Heart left ventricle (tissue), 16 donors: ENCODE measurements around the gene CDK19. TPM values are rescaled to one million over a fixed set of nuclear protein-coding genes. Genes with fewer than 3 reads are reported as not detected.
"Not testable (repeated sequence)": the region's sequence is repeated elsewhere in the genome, so short reads cannot be mapped to it uniquely, and the experiment has no call there.

Experiments used
- ATAC-seq, 4 donors: fragments of 200-7000 bp; cut with Tn5 transposase; one replicate each; pipeline ENCODE4 v1.9.1; 2020 to 2022; ENCODE audit warnings: moderate library complexity in 4 of 4, mild to moderate bottlenecking in 3 of 4, moderate number of reproducible peaks in 1 of 4
- DNase-seq, 5 donors: peaks; one replicate each; pipeline ENCODE4 v3.0.0-alpha.2; 2020
- H3K27ac ChIP-seq, 12 donors: fragments of 200-600 bp; sonication (generic) in 4 of 12; one replicate each; pipeline versions ENCODE4 v1.5.0 to v1.8.0; 2016 to 2022; ENCODE audit warnings: mild to moderate bottlenecking in 2 of 12
- H3K27me3 ChIP-seq, 9 donors: fragments of 200-600 bp; sonication (generic) in 2 of 9; one replicate each; pipeline versions ENCODE4 v1.5.1 to v1.8.0; 2016 to 2022; ENCODE audit warnings: mild to moderate bottlenecking in 3 of 9
- H3K36me3 ChIP-seq, 9 donors: fragments of 200-600 bp; sonication (generic) in 2 of 9; one replicate each; pipeline versions ENCODE4 v1.5.0 to v1.8.0; 2018 to 2022; ENCODE audit warnings: mild to moderate bottlenecking in 2 of 9
- H3K4me1 ChIP-seq, 12 donors: fragments of 200-600 bp; sonication (generic) in 4 of 12; one replicate each; pipeline versions ENCODE4 v1.5.0 to v1.8.0; 2016 to 2022; ENCODE audit warnings: mild to moderate bottlenecking in 3 of 12
- H3K4me3 ChIP-seq, 12 donors: fragments of 200-600 bp; sonication (generic) in 4 of 12; one replicate each; pipeline versions ENCODE4 v1.5.0 to v1.8.0; 2017 to 2022; ENCODE audit warnings: mild to moderate bottlenecking in 9 of 12, moderate library complexity in 4 of 12
- H3K9me3 ChIP-seq, 12 donors: fragments of 200-600 bp; sonication (generic) in 4 of 12; one replicate each; pipeline versions ENCODE4 v1.5.0 to v1.8.0; 2016 to 2022; ENCODE audit warnings: mild to moderate bottlenecking in 1 of 12
- POLR2A ChIP-seq, 2 donors: fragments of 450-650 bp; IDR thresholded peaks; one replicate each; pipeline ENCODE4 v1.6.1; 2017; ENCODE audit warnings: antibody characterized with exemption in 2 of 2, mild to moderate bottlenecking in 2 of 2, moderate library complexity in 2 of 2
- WGBS, 4 donors: extraction: QIAGEN DNeasy Blood & Tissue Kit in 2 of 4; methylation state at CpG; one replicate each; pipeline versions ENCODE4 v1.1.5 to v1.1.7; 2013 to 2018; 5-methylcytosine and 5-hydroxymethylcytosine counted together
- intact Hi-C, 10 donors: fragments of 100-400 bp; cut with DNase I; formaldehyde crosslinking; loops; one replicate each; pipeline versions ENCODE4 v1.11.1 to v1.14.2; 2022
- polyA plus RNA-seq, 2 donors: library from polyadenylated mRNA; stranded (reverse); fragments of 200-250 nt; gene quantifications; one replicate each; pipeline ENCODE4 v1.2.3, GENCODE V29; 2013
- total RNA-seq, 9 donors: library from RNA; depleted of rRNA in 2 of 9; stranded (reverse); fragments of >200 nt in 2 of 9; fragmentation: NEBNext Ultra II Directional in 3 of 9; extraction: Animal tissue kit (Norgen Biotek cat#: 25700) in 3 of 9; gene quantifications; one replicate each; pipeline versions ENCODE4 v1.1.0 to v1.2.4, GENCODE V29; 2016 to 2023
- TF ChIP-seq, protein P1 (sequence below), 12 donors: fragments of 200-600 bp; sonication (generic) in 4 of 12; IDR thresholded peaks; one replicate each; pipeline versions ENCODE4 v1.5.0 to v1.8.0; 2018 to 2022; ENCODE audit warnings: antibody characterized with exemption in 12 of 12, mild to moderate bottlenecking in 5 of 12
- donor health status: ischemic (EF 13 %, LVEDD 7.1; RV severe dilation, severe dysfunction).
- donor health status: healthy with polysubstance abuse.
- donor health status: DM: no; HTN: yes; CAD: no.
- donor health status: DM: no; HTN: no; CAD: no.
- donor health status: ischemic (EF 25% LVEDD 6.9; RV normal size, moderate dysfunction).
- donor health status: ischemic (EF 25% LVEDD 5.7; RV mildly dilated, moderate dysfunction).
- donor health status: healthy.
- donor health status: DM: yes; HTN: yes; CAD: no.
- donor health status: ischemic (EF 35%, LVEDD 5.7; RV mildly dilated, moderate dysfunction).
- donor health status: nonischemic (EF 11% LVEDD 7.7; RV severe dilation, severe dysfunction).
- donor health status: DM: yes; HTN: yes; CAD: no.
- donor health status: PGD.
- donor health status: ischemic (EF 29% LVEDD 5.4; RV normal size, mild dysfunction).
- donor health status: nonischemic (EF 23%, LVEDD 6.1; RV moderate dilation, normal function).

CDK19 gene
- total and polyA plus RNA-seq, 11 donors: 3.8 to 16.3 (median 8.3) TPM

DNA sequence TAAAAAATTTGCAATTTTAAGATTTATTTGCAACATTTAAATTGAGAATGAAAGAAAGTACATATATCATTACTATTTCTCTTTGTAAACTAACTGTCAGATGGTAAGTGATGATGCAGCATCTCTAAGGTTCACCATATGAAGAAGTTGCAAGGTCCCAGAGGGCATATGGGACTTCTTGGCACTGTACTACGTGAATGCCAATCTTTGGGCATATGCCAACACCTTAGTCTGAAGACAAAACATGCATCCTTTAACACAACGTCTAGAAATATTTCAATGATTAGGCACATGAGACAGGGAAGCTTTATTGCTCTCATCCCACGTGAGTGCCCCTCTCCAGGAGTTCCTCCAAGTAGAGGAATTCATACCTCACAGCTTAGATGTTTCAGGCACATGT, 66.8 kb downstream of the CDK19 start:
- no peak overlapping the region for H3K4me3 ChIP-seq
- DNase-seq: no peak
- intact Hi-C loops: no loop called here
- H3K27me3 ChIP-seq: no peaks in the 10 kb centered on the region
- 37 to 43% (median 39%) methylated on average over 3 of the region's 3 CpGs for WGBS, 4 donors
- H3K9me3 ChIP-seq: peaks cover 0 to 2% (median 0%) of the 10 kb centered on the region in 12 donors
- ATAC-seq: no peak
- H3K27ac ChIP-seq: no peak overlapping the region
- H3K36me3 ChIP-seq: peaks cover 0 to 14% (median 0%) of the 10 kb centered on the region in 9 donors
- TF ChIP-seq POLR2A (IDR thresholded peaks at IDR 0.05): no peak
- TF ChIP-seq, protein P1, sequence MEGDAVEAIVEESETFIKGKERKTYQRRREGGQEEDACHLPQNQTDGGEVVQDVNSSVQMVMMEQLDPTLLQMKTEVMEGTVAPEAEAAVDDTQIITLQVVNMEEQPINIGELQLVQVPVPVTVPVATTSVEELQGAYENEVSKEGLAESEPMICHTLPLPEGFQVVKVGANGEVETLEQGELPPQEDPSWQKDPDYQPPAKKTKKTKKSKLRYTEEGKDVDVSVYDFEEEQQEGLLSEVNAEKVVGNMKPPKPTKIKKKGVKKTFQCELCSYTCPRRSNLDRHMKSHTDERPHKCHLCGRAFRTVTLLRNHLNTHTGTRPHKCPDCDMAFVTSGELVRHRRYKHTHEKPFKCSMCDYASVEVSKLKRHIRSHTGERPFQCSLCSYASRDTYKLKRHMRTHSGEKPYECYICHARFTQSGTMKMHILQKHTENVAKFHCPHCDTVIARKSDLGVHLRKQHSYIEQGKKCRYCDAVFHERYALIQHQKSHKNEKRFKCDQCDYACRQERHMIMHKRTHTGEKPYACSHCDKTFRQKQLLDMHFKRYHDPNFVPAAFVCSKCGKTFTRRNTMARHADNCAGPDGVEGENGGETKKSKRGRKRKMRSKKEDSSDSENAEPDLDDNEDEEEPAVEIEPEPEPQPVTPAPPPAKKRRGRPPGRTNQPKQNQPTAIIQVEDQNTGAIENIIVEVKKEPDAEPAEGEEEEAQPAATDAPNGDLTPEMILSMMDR (IDR thresholded peaks at IDR 0.05): no peak
- peaks cover 0 to 17% (median 0%) of the 10 kb centered on the region in 12 donors for H3K4me1 ChIP-seq

DNA sequence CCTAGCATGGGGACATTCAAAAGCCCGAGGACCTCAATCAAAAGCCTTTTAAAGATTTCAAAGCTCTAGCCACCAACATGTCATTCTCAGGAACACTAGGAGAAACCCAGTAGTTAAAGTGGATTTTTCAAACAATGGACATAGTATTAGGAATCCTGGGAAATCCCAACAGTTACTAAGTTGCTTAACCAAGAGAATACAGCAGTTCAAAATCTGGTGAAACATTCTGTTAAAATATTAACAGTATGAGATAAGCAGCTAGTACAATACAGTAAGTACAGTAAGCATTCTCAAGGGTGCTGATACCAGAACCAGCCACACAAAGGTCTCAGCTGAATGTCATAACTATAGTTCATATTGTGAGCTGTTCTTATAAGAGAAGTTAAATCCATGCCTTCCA, 68.6 kb downstream of the CDK19 start:
- H3K27me3 ChIP-seq: no peaks in the 10 kb centered on the region
- peak in 1 of 4 donors; percentile 42 for ATAC-seq
- 48 to 66% (median 55%) methylated on average over 1 of the region's 1 CpG for WGBS, 4 donors
- TF ChIP-seq POLR2A (IDR thresholded peaks at IDR 0.05): no peak
- TF ChIP-seq, protein P1 (IDR thresholded peaks at IDR 0.05): no peak
- peaks cover 0 to 32% (median 3%) of the 10 kb centered on the region in 9 donors for H3K36me3 ChIP-seq
- intact Hi-C loops: no loop called here
- no peak for DNase-seq
- no peak overlapping the region for H3K4me3 ChIP-seq
- H3K4me1 ChIP-seq: peaks cover 0 to 17% (median 0%) of the 10 kb centered on the region in 12 donors
- peaks cover 0 to 20% (median 14%) of the 10 kb centered on the region in 12 donors for H3K9me3 ChIP-seq
- no peak overlapping the region for H3K27ac ChIP-seq

DNA sequence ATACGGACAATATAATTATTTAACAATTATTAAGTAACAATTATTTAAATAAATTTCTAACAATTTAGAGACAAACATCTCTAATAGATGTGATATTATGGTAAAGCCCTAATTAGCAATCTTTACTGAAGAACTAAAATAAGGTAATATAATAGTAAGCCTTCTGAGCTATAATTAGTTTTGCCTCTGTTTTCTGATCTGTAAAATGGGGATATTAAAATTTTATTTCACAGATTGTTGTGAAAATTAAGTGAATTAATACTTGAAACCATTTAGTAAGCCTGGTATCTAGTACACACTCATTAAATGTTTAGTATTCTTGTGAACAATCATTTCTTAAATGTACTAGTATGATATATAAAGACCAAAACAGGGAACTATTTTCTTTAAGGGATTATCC, 70.3 kb downstream of the CDK19 start:
- H3K36me3 ChIP-seq: peaks cover 0 to 49% (median 3%) of the 10 kb centered on the region in 9 donors
- H3K4me3 ChIP-seq: no peak overlapping the region
- H3K9me3 ChIP-seq: peaks cover 0 to 35% (median 22%) of the 10 kb centered on the region in 12 donors
- ATAC-seq: no peak
- peaks cover 0 to 8% (median 0%) of the 10 kb centered on the region in 12 donors for H3K4me1 ChIP-seq
- WGBS, 4 donors: 94 to 100% (median 99%) methylated on average over 1 of the region's 1 CpG
- intact Hi-C loops: no loop called here
- TF ChIP-seq POLR2A (IDR thresholded peaks at IDR 0.05): no peak
- TF ChIP-seq, protein P1 (IDR thresholded peaks at IDR 0.05): no peak
- no peak overlapping the region for H3K27ac ChIP-seq
- DNase-seq: no peak
- H3K27me3 ChIP-seq: no peaks in the 10 kb centered on the region

DNA sequence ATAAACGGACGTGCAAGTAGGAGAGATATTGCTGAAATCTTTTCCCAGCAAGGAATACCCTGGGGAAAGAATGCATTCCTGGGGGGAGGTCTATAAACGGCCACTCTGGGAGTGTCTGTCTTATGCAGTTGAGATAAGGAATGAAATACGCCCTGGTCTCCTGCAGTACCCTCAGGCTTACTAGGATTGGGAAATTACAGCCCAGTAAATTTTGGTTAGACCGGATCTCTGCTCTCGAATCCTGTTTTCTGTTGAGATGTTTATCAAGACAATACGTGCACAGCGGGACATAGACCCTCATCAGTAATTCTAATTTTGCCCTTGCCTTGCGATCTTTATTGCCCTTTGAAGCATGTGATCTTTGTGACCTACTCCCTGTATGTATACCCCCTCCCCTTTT, 72.7 kb downstream of the CDK19 start:
- H3K4me3 ChIP-seq, ATAC-seq, H3K27ac ChIP-seq, H3K27me3 ChIP-seq, intact Hi-C loops, H3K4me1 ChIP-seq, DNase-seq: not testable (repeated sequence)
- Histone ChIP-seq H3K36me3 (peaks cover 0 to 49% (median 4%) of the 10 kb centered on the region in 9 donors), H3K9me3 (peaks cover 0 to 35% (median 22%) of the 10 kb centered on the region in 12 donors)
- WGBS, 4 donors: 89 to 93% (median 93%) methylated on average over 9 of the region's 9 CpGs

DNA sequence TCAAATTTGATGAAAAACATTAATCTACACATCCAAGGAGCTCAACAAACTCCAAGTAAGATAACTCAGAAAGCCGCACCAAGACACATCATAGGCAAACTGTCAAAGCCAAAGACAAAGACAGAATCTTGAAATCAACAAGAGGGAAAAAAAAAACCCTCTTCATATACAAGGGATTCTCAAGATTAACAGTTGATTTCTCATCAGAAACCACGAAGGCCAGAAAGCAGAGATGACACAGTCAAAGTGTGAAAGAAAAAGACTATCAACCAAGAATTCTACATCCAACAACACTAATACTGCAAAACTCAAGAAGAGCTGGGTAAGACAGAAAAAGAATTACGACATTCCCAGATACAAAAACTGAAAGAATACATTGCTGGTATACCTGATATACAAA, 73.8 kb downstream of the CDK19 start:
- intact Hi-C loops: no loop called here
- Histone ChIP-seq H3K27ac (no peak overlapping the region), H3K4me1 (peaks cover 0 to 8% (median 0%) of the 10 kb centered on the region in 12 donors), H3K9me3 (peaks cover 0 to 35% (median 22%) of the 10 kb centered on the region in 12 donors), H3K4me3 (no peak overlapping the region), H3K36me3 (peaks cover 0 to 49% (median 4%) of the 10 kb centered on the region in 9 donors), H3K27me3 (no peaks in the 10 kb centered on the region)
- ATAC-seq (no peak), DNase-seq (no peak)
- TF ChIP-seq, protein P1 (IDR thresholded peaks at IDR 0.05): no peak
- no peak for TF ChIP-seq POLR2A (IDR thresholded peaks at IDR 0.05)
- 98 to 99% (median 99%) methylated on average over 3 of the region's 3 CpGs for WGBS, 4 donors
